Raji (cell line): ENCODE results near the gene EML1.

ENCODE experiments used
- POLR2A ChIP-seq: IDR thresholded peaks from 2 replicates; pipeline ENCODE4 v1.6.1; 2011; ENCODE audit warnings: low read depth, low read length, control low read depth; ENCODE audit not compliant: insufficient read depth

Gene EML1

DNA sequence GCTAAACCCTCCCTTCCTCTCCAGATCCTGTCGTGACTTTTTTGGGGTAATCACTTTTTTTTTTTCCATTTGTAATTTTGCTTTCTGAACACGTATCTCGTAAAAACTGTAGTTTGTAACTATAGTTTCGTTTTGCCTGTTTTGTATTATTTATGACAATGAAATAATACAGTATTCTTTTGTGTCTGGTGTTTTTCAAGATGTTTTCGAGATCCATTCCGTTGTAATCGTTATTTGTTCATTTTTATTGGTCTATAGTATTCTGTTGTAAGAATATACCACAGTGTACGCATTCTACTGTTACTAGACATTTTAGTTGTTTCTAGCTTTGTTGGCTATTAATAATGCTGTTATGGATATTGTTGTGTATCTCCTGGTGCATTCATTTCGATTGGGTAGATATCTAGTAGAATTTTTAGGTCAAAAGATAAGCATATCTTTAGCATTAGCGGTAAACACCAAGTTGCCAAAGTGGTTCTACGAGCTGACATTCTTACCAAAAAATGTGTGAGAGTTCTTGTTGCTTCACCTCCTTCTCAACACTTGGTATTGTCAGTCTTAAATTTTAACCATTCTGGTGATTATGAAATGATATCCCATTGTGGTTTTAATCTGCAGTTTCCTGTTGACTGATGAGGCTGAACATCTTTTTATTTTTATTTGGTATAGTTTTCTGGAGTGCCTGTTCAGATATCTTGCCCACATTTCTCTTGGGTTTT, 179.7 kb downstream of the EML1 start:
- TF ChIP-seq POLR2A: no peak

DNA sequence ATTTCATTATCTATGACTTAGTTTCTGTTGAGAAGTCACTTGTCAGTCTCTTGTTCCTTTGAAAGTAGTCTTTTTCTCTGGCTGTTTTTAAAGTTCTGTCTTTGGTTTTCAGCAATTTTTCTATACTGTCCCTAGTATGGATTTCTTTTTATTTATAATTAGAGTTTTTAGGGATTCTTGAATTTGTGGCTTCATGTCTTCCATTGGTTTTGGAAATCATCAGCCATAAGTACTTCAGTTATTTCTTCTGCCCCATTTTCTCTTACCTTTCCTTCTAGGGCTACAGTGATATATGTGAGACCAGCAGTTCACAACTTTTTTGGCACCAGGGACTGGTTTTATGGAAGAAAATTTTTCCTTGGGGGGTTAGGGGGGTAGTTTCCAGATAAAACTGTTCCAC, 182.0 kb downstream of the EML1 start:
- no peak for TF ChIP-seq POLR2A

DNA sequence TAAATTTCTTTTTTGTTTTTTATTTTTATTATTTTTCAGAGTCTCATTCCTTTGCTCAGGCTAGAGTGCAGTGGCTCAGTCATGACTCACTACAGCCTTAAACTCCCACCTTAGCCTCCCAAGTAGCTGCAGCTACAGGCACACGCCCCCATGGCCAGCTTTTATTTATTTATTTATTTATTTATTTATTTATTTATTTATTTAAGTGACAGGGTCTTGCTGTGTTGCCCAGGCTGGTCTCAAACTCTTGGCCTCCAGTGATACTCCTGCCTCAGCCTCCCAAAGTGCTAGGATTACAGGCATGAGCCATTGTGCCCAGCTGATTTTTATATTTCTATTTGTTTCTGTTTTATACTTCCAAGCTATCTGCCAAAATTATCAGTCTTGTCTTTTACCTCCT, 182.8 kb downstream of the EML1 start:
- TF ChIP-seq POLR2A: no peak

DNA sequence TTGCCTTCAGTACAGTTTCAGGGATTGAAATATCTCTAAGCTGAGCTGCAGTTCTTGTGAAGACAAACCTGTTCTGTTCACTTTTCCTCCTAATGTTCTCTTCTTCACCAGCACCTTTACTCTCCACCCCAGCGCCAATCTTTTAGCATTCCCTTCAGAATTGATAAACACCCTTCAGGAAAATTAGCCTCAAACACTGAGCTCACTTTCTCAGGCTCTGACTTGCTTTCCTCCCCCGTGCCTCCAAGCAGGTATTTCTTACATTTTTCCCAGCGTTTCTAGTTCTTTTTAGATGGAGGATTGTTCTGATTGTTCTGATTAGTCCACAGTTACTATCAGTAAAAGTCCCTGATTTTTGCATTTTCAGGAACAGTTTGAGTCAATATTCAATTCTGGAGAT, 183.5 kb downstream of the EML1 start:
- TF ChIP-seq POLR2A: no peak

DNA sequence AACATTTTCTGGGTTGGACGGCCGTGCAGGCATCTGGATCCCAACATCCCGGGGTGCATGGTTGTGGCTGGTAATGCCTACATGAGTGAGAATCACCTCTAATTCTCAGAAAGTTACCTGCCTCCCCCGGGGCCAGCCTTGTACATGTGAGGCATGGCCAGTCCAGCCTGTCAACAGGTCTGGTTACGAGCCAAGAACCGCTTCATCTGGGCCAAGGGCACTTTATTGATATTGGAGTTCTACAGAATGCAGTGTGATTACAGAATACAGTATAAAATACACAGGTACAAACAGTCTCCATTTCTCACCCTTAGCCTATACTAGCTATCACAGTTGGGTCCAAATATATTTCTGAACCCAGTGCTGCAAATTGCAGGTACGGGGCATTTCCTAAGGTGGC, 187.1 kb downstream of the EML1 start:
- TF ChIP-seq POLR2A: no peak

DNA sequence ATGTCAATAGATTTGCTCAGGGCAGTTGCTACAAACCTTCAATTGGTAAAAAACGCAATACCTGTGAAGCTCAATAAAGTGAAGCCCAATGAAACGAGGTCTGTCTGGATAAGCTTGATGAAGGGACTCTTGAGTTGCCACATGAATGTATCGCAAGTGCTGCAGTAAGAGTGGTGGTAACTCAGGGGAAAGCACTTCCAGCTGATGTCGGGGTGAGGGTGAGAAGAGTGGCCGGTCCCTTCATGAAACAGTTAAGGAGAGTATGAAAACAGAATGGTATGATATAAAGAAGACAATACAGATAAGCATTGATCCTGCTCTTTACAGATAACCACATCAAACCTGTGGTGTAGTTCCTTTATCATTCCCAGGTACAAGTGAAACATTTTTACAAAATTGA, 188.6 kb downstream of the EML1 start:
- TF ChIP-seq POLR2A: no peak

DNA sequence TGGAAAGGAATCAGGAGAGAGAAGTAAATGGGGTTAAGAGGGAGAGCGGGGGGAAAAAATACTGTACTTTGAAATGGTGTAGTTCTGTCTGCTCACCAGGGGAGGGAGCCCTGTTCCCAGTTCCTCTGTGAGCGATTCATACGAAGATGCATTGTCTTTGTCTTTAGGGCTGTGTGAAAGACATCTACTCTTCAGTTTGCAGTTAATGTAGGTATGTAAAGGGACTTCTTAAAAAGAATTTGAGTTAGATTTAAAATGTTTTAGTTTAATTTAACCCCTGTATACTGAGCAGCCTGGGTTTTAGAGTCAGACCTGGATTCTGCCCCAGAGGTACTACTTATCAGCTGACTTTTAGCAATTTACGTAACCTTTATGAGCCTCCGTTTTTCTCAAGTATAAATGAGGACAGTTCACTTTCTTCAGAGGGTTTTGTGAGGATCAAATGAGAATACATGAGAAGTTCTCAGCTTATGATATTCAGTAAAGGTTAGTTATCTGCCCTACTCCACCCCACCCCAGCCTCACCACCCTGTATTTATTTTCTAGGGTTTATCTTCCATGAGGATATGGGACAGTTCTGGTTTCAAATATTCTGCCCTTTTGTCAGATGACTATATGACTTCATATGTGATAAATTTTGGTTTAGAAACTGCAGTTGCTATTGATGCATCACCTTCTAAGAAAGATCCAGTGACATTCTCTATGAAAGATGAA, 189.5 kb downstream of the EML1 start:
- TF ChIP-seq POLR2A: no peak

DNA sequence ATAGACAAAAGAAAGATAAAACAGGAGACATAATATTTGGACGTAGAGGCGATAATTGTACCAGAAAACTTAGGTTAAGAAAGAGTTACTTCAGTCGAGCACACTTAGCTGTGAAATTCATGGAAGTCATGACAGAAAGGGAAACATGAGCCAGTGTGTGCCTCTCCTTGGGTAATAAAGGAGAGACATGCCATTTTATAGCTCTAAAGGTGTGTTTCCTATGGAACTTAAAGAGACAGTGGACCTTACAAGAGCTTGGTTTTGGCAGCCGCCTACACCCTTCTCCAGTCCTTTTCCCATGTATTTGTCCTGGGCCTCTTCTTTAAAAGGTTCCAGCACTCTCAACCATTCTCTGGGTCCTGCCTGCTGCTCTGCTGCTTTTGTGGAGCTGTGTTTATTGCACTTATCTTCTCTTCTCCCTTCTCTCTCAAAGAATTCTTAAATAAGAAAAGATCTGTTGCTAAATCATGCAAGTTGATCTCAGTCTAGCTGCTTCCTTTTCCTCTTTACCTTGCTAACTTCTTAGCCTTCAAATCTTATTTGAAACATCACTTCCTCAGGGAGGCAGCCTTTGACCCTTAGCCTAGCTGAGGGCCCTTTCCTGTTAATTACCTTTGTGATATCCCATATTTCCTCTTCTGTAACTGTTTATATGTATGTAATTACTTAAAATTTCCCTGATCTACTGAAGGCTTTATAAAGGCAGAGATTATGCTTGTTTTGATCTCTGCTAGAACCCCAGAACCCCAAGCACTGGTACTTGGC, 190.2 kb downstream of the EML1 start:
- TF ChIP-seq POLR2A: no peak

DNA sequence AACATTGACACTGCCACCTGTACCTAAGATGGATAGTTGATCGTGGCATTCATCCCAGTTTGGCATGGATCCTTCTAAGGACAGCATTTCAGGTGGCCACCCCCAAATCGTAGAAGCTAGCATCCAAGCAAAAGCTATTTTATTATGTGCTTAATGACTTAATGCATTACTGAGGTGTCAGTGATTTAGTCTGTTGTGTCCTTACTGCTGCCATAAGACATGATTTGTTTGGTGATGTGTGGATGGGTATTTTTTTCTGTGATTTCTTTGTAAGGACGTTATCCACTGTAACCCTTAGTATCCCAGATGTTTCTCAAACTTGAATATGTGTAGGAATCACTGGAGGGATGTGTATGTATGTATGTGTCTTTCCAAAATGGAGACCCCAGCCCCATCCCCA, 190.8 kb downstream of the EML1 start:
- TF ChIP-seq POLR2A: no peak

DNA sequence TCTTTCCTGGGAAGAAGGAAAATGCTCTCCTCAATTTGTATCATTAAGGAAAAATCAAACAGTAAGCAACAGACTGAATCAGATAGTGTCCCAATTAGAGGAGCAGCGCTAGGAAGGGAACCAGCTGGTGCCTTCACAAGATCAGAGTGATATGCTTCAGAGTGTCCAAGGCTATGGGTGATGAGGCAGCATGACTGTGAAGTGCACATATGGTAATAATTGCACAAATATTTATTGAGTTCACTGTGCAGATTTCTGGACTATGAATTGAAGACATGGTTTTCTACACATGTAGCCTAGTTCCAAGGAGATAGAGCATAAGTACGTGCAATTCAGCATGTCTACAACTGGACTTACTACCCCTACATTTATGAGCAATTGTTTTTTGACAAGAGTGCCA, 193.2 kb downstream of the EML1 start:
- TF ChIP-seq POLR2A: no peak

DNA sequence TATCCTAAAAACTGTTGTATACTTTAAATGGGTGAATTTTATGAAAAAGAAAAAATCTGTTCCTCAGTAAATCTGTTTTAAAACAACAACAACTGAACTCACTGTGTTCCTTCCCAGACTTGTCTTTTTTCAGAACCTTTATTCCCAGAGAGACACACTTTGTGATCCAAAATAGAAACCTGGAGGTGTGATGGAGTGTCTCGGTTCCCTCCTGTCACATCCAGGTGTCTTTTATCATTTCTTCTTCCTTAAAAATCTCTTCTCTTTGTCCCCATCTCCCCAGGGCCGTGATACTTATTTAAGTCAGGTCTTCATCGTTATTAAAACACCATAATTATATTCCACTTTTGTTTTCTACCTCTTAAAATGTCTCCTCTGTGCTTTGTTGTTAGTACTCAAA, 195.8 kb downstream of the EML1 start:
- no peak for TF ChIP-seq POLR2A

DNA sequence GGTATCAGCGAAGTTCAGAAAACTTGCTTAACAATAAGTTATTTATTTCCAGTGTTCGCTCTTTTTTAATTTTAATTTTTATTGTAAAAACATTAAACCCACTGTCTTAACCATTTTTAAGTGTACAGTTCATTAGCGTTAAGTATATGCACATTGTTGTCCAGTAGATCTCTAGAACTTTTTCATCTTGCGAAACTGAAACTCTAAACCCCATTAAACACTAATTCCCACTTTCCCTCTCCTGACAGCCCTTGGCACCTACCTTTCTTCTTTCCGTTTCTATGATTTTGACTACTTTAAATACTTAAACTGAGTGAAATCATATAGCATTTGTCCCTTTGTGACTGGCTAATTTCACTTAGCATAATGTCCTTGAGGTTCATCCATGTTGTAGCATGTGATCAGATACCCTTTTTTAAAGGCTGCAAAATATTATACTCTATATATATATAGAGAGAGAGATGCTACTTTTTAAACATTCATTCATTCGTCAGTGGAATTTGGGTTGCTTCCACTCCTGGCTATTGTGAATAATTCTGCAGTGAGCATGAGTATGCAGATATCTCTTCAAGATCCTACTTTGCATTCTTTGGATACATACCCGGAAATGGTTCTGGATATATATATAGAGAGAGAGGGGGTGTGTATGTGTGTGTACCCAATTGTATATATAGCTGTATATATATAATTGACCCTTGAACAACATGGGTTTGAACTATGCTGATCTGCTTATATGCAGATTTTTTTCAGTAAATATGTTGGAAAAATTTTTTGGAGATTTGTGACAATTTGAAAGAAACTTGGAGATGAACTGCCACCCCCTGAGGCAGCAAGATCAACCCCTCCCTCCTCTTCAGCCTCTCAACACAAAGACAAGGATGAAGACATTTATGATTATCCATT, 197.3 kb downstream of the EML1 start:
- no peak for TF ChIP-seq POLR2A

DNA sequence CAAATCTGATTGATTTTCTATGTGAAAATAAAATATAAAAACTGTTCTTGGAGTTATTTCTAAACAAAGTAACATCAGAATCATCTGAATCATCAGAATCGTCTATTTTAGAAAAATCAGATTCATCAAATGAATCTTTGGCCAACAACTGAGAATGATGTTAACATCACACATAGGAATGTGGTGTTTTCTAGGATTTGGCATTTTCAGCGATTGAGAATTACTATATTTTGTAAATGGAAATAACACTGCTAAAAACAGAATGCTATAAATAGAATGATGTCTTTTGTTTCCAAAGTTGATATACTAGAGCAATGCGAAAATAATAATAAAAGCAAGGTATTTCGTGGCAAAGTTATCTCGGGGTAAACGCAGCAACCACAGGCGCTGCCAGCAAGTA, 198.1 kb downstream of the EML1 start:
- TF ChIP-seq POLR2A: no peak
